GM12873 (cell line): ENCODE measurements around the gene CDC42SE2.

Source experiments
- TF ChIP-seq, protein P1 (sequence below): IDR thresholded peaks from 2 replicates; pipeline ENCODE4 v1.5.1; 2012; ENCODE audit warnings: low read depth, mild to moderate bottlenecking, moderate library complexity, low read length, control low read depth; ENCODE audit not compliant: insufficient read depth; ENCODE audit errors: missing control alignments

The CDC42SE2 gene

DNA sequence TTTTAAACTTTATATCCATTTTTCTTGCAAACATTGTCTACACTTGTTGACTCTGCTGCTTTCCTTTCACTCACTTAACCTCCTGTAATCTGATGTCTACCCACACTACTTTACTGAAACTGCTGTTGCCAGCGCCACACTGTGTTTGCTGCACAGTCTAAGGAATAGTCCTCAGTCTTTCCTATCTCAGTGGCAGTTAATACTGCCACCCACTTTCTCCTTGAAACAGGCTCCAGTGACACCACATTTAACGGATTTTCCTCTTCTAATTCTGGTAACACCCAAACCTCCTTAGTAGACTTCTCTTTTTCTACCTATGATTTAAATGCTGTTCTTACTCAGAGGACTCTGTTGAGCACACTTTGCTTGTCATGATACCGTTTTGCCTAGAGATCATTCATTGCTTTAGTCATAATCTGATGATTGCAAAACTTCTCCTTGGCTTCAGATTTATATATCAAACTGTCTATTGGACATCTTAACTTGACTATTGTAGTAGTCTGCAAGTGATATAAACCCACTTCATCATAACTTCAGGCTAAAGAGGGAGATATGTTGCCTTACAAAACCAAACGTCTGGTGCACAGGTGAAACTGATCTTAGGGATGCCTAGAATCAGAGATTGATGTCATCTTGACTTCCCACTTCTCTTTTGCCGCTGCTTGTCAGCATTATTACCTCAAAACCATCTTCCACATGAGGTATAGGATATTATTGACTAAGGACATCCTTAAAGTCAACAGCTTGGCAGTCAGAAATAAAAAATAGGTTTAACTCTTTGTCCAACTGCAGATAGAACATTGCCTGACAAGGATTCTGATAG lies 94.1 kb downstream of the CDC42SE2 start:
- TF ChIP-seq, protein P1, sequence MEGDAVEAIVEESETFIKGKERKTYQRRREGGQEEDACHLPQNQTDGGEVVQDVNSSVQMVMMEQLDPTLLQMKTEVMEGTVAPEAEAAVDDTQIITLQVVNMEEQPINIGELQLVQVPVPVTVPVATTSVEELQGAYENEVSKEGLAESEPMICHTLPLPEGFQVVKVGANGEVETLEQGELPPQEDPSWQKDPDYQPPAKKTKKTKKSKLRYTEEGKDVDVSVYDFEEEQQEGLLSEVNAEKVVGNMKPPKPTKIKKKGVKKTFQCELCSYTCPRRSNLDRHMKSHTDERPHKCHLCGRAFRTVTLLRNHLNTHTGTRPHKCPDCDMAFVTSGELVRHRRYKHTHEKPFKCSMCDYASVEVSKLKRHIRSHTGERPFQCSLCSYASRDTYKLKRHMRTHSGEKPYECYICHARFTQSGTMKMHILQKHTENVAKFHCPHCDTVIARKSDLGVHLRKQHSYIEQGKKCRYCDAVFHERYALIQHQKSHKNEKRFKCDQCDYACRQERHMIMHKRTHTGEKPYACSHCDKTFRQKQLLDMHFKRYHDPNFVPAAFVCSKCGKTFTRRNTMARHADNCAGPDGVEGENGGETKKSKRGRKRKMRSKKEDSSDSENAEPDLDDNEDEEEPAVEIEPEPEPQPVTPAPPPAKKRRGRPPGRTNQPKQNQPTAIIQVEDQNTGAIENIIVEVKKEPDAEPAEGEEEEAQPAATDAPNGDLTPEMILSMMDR: no peak

DNA sequence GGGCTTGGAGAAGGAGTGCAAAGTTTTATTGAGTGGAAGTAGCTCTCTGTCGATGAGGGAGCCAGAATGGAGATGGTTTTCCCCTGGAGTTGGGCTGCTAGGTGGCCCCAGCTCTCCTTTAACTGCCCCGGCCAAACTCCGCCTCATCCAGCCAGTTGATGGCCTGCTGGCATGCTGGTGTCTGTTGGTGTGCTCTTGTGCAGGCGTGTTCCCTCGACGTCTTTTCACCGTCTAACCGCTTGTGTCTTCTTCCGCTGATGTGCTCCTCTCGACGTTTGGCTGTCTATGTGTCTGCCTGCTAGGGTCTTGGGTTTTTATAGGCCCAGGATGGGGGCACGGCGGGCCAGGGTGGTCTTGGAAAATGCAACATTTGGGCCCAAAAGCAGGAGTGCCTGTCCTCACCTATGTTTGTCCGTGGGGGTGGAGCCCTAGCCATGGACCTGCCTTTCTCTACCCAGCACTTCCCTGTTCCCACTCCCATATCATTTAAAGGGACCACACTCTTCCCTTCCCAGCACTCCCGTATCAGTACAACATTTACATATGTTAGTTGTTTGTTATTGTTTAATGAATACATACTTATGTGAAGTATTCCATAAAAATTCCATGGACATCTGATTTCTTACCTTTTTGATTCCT lies 97.9 kb downstream of the CDC42SE2 start:
- TF ChIP-seq, protein P1: no peak

DNA sequence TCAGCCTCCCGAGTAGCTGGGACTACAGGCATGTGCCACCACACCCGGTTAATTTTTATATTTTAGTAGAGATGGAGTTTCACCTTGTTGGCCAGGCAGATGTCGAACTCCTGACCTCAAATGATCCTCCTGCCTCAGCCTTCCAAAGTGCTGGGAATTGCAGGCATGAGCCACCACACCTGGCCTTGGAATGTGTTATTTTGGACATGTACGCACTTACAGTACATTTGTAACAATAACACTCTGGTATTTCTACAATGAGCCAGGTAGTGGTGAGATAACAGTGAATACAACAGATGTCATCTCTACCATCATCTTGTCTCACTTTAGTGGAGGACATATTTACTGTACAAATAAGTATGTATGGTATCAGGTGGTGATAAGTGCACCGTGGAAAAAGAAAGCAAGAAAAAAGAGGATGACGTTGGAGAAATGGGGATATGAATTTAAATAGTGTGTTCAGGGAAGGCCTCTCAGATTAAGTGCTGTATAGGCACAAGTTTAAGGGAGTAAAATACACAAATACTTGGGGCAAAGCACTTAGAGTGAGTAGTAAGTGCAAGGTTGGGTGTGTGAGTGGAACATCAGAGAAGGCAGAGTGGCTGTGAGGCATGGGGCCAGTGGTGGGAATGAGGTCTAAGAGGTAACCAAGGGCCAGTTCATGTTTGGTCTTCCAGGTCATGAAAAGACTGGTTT lies 100.1 kb downstream of the CDC42SE2 start:
- TF ChIP-seq, protein P1: no peak

DNA sequence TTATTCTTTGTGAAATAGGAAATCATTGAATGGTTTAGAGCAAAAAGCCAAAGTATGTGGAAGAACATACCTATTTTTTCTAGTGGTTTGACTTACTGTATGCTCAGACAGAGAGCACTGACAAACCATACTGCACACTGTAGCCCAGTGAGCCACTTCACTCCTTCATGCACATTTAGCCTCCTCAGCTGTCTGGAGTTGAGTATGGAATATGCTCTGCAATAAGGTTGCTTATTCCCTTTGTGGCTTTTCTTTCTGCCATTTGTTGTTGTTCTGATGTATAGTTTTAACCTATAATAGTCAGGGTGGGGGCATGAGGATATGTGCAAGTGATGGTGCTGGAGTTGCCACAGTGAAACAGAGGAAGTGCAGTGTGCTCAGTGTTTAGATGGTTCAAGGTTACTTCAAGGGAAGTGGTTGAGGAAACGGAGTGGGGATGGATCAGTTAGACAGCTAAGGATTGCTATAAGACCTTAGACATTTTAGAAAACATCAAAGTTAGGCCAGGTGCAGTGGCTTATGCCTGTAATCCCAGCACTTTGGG lies 100.7 kb downstream of the CDC42SE2 start:
- TF ChIP-seq, protein P1: no peak

DNA sequence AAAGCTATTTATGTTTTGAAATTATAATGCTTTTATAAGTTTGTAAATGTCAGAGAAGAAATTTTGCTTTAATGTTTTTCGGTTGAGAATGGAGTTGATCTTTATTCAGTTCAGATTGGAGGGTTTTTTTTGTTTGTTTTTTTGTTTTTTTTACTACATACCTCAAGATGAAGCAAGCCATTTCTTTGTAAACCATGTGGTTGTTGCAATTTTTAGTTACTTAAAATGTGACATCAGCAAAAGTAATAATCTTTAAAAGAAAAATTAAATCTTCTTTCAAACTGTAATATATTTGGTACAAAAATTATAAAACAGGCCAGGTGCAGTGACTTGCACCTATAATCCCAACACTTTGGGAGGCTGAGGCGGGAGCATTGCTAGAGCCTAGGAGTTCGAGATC lies 102.6 kb downstream of the CDC42SE2 start:
- TF ChIP-seq, protein P1: no peak

DNA sequence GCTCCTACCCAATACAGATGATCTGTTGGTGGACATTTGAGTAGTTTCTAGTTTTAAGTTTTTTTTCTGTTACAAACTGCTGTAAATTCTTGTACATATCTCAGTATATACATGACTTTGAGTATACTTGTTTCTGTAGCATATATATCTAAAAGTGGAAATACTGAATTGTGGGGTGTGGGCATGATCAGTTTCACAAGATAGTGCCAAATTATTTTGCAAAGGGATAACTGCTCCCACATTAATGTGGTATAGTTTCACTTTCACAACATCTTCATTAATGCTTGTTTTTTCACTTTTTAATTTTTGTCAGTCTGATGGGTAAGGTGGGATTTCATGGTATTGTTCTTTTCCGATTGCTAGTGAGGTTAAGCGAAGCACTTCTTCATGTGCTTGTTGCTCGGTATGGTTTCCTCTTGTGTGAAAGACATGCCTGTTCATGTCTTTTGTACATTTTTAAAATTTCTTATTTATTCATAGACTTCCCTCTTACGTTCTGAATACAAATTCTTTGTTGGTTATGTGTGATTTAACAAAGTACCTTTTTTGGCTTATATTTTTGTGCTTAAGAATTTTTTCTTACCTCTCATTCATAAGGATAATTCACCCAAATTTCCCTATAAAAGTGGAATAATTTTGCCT lies 103.5 kb downstream of the CDC42SE2 start:
- TF ChIP-seq, protein P1: no peak
